NCI-H2196 treated with DMSO at 0.1 percent for 48 hours (cell line): Measurements from ENCODE around the gene C1QC.
"Not testable (repeated sequence)": the region's sequence is repeated elsewhere in the genome, so short reads cannot be mapped to it uniquely, and the experiment has no call there.

Experiments
- DNase-seq: peaks from one replicate; lab custom pipeline; 2025; ENCODE audit not compliant: unreplicated experiment; lab: John Stamatoyannopoulos, UW

C1QC gene

DNA sequence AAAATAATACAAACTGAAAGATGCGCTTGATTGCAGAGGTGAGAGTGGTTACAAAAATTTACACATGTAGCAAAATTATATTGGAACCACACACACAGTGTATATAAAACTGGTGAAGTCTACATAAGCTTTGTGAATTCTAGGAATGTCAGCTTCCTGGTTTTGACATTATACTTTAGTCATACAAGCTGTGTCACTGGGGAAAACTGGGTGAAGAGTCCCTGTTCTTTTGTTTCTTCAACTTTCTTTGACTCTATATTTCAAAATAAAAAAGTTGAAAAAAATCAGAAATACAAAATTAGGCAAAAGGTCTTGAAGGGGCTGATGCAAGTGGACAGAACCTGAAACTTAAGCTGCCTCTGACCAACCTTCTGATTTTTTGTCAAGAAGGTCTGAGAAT is 3.0 kb downstream of the C1QC start:
- DNase-seq, result no peak

DNA sequence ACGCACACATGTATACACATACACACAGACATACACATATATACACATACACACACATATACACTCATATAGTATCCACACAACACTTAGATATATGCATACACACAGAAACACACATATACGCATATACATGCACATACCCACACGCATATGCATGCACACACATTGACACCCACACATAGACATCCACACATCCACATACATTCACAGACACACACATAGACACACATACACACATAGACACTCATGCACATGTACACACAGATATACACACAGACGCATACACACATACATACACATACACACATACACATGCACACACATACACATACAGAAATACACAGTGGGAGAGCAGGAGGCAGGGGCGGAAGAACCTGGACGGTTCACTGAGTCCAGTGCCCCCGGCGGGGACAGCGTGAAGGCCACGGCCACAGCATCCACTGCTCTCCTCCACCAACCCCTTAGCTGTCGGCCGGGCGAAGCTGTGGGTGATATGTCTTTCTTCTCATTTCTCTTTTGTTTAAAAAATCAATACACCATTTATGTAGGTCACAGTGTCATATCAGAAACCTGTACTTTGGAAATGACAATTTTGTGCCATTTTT is 6.8 kb downstream of the C1QC start:
- DNase-seq, result no peak

- DNase-seq, result no peak
Measured at GRCh38 chr1:22651941-22652856, 8.8 kb downstream of the C1QC start.

GRCh38 chr1:22652881-22653316 is 9.5 kb downstream of the C1QC start, which contains the start of gene C1QB:
Gene C1QB, plus strand, starts transcription at chr1:22653236. Its CDS starts 6,227 bp downstream, at chr1:22659463.
- DNase-seq, result no peak

- no peak for DNase-seq
Measured at GRCh38 chr1:22654692-22655091, 11.3 kb downstream of the C1QC start.

GRCh38 chr1:22658385-22659163 is 15.1 kb downstream of the C1QC start:
- DNase-seq, result no peak

- DNase-seq, result no peak
Measured at GRCh38 chr1:22660716-22661241, 17.3 kb downstream of the C1QC start.

GRCh38 chr1:22661880-22662279 is 18.4 kb downstream of the C1QC start:
- no peak for DNase-seq

DNA sequence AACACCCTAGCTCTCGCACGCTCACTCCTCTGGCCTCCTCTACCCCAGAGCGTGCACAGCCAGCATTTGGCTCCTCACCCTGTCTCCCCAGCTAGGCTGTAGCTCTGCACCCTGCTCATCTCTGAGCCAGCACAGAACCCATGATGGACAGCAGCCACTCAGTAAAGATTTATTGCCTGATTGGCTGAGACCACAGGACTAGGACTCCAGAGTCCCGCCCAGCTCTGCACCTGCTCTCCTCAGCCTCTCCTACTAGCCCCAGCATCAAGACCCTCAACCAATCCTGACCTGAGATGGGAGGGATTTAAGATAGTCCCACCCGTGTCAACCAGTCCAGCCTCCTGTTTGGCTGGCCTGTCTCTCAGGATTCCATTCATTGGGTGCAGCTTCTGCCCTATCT is 18.9 kb downstream of the C1QC start:
- DNase-seq, result peak; percentile 21

GRCh38 chr1:22662986-22663408 is 19.6 kb downstream of the C1QC start:
- DNase-seq, result no peak

DNA sequence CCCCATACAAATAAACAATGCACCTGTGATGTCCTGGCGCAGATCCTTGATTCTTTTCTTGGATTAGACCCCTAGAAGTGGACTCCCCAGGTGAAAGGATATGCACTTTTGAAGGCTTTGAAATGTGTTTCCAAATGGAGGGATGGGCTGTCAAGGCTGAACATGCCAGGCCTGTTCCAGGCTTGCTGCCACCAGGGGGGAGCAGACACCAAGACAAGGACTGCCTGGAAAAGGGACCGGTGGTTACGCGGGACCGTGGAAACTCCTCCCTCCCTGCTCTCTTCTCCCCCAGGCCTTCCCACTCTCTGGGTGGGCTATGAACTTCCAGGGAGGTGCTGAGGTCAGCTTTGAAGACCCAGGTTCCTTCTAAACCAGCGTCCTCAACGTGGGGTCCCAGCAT is 22.3 kb downstream of the C1QC start:
- DNase-seq, result no peak

GRCh38 chr1:22666412-22666811 is 23.0 kb downstream of the C1QC start:
- no peak for DNase-seq

DNA sequence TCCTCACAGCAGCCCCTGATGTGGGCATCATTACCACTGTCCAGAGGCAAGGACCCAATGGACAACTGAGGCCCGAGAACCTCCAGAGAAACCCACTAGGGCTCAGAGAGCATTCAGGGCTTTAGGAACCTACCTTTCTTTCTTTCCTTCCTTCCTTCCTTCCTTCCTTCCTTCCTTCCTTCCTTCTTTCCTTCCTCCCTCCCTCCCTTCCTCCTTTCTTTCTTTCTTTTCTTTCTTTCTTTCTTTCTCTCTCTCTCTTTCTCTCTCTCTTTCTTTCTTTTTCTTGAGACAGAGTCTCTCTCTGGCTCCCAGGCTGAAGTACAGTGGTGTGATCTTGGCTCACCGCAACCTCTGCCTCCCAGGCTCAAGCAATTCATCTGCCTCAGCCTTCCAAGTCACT is 25.4 kb downstream of the C1QC start:
- not testable (repeated sequence) for DNase-seq

- no peak for DNase-seq
Measured at GRCh38 chr1:22670352-22670975, 27.0 kb downstream of the C1QC start.

DNA sequence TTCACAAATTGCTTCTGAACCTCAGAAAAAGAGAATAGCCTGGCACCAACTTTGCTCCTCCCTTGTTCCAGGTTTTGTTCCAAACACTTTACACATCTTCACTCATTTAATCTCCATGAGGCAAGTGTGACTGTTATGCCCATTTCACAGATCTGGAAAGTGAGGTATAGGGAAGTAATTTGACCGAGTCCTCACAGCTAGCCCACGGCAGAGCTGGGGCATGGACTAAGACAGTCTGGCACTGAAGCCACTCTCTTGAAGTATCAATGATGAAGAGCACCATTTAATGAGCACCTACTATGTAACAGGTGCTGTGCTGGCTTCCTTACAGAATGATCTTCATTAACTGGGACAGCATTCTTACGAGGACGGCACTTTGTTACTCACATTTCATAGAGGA is 28.6 kb downstream of the C1QC start:
- DNase-seq, result no peak

DNA sequence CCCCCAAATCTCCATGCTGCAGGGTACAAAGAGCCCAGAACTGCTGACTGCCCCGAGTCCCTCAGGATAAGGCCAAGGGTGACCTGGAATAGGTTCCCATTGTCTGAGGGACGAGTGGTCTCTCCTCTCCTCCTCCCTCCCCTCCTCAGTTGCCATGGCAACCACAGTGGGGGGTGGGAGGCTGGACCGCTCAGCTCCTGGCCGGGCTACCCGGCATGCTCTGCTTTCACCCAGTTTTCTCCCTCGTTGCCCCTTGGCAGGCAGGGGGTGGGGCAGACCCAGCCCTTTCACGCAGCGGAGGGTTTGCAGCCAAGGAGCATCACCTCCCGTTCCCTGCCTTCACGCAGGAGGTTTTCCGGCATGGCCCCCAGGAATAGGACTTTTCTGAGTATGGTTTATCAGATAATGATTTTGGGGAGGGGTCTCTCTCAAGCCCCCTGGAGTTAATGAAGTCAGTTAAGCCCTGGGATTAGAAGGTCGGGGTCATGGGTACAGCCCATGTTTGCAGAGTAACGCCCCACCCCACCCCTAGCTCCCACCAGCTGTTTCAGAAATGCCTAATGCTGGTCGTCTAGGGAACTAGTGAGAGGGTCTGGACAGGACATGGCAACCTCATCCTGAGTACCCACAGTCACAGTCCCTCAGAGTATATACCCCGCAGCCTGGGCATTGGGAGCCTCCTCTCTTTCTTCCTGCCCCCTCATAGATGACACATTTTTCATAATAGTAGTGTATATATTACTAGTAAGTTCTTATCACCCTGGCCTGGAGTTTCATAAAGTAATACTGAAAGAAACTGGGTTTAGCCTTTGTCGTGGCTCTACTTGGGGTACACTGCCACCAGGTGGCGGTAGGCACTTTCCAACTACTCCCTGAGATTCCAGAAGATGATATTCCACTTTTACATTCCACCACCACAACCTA is 30.3 kb downstream of the C1QC start:
- peak; percentile 8 for DNase-seq

GRCh38 chr1:22674410-22674749 is 30.9 kb downstream of the C1QC start:
- no peak for DNase-seq

GRCh38 chr1:22676151-22676550 is 32.7 kb downstream of the C1QC start:
- DNase-seq, result not testable (repeated sequence)

- no peak for DNase-seq
Measured at GRCh38 chr1:22676916-22677583, 33.6 kb downstream of the C1QC start.
